Measurements from ENCODE around the gene SORCS3.

DNA sequence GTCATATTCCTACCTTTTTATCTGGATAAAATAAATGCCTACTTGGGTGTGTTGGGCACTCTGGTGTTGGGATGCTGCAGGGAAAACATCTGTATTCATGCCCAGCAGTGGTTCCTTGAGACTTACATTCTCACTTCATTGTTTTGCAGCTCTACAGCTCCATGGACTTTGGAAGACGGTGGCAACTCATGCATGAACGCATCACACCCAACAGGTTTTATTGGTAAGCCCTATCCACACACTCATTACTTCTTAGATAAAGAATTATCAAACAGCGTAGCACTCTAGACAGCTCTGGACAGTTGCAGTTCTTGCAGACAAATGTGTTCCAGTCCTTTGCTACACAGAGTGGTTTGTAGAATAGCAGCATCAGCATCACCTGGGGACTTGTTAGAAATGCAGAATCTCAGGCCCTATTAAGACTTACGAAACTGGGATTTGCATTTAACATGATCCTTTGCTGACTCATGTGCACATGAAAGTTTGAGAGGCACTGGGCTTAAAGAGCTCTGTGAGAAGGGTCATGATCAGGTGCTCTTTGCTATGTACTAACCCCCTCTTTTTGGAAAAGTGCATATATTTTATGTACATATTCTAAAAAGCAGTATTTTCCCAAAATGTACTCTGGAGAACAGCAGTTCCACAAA lies 401.9 kb downstream of the SORCS3 start:
- TF ChIP-seq, protein P1, sequence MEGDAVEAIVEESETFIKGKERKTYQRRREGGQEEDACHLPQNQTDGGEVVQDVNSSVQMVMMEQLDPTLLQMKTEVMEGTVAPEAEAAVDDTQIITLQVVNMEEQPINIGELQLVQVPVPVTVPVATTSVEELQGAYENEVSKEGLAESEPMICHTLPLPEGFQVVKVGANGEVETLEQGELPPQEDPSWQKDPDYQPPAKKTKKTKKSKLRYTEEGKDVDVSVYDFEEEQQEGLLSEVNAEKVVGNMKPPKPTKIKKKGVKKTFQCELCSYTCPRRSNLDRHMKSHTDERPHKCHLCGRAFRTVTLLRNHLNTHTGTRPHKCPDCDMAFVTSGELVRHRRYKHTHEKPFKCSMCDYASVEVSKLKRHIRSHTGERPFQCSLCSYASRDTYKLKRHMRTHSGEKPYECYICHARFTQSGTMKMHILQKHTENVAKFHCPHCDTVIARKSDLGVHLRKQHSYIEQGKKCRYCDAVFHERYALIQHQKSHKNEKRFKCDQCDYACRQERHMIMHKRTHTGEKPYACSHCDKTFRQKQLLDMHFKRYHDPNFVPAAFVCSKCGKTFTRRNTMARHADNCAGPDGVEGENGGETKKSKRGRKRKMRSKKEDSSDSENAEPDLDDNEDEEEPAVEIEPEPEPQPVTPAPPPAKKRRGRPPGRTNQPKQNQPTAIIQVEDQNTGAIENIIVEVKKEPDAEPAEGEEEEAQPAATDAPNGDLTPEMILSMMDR (IDR thresholded peaks at IDR 0.05; ENCODE audit: insufficient read depth, low read length, poor library complexity, severe bottlenecking): no peak
- no peak for TF ChIP-seq EZH2phosphoT487 (conservative IDR thresholded peaks at IDR 0.05; ENCODE audit: low read length)
